HepG2 (cell line): Measurements from ENCODE around the gene MAGEA9. TPM values are rescaled to one million over a fixed set of nuclear protein-coding genes. Genes with fewer than 3 reads are reported as not detected.
"Not testable (repeated sequence)": the region's sequence is repeated elsewhere in the genome, so short reads cannot be mapped to it uniquely, and the experiment has no call there.

Experiments
- ATAC-seq: fragments of 200-7000 bp; cut with Tn5 transposase; 3 replicates; pipeline ENCODE4 v1.9.1; 2020; ENCODE audit warnings: mild to moderate bottlenecking, moderate library complexity
- BruUV-seq: library from RNA; stranded (reverse); fragments of 400-500 nt; replicated peaks from 2 replicates; lab custom pipeline; 2021; lab: Mats Ljungman, UMichigan
- CTCF ChIA-PET: fragments of 300-600 bp; formaldehyde crosslinking; extraction: SDS; loops from one replicate; lab custom pipeline; 2021; ENCODE audit warnings: low total read pairs, inconsistent platforms, low intra/inter-chr PET ratio; lab: Yijun Ruan, JAX
- POLR2A ChIA-PET: fragments of 350-600 bp; sonication (Branson Sonifier 250); formaldehyde crosslinking; loops from one replicate; lab custom pipeline; 2020; ENCODE audit warnings: antibody characterized with exemption, inconsistent platforms; lab: Yijun Ruan, JAX
- DNase-seq: peaks from one replicate; pipeline ENCODE4 v3.0.0-alpha.2; 2015; ENCODE audit warnings: low spot score
- FAIRE-seq: peaks from 3 replicates; lab custom pipeline; 2011; peaks lifted over from hg19 to GRCh38; lab: Jason Lieb, UNC
- H2AFZ ChIP-seq: one replicate; pipeline ENCODE4 v1.6.1; 2011; ENCODE audit warnings: low read length, inconsistent platforms
- H3K27ac ChIP-seq: fragments of 300-600 bp; 3 replicates; pipeline ENCODE4 v1.8.0; 2011; ENCODE audit warnings: mixed run types, mild to moderate bottlenecking, mixed read lengths, low read length, inconsistent platforms; ENCODE audit not compliant: insufficient read depth; ENCODE audit errors: extremely low read length
- H3K27me3 ChIP-seq, 2 experiments: fragments of 200-600 bp in 1 of 2; 2 replicates in 1 of 2; 3 replicates in 1 of 2; pipeline versions ENCODE4 v1.6.0 to v1.8.0; 2011; ENCODE audit warnings: low read length in 2 of 2, mild to moderate bottlenecking in 2 of 2, moderate library complexity in 2 of 2, inconsistent platforms in 1 of 2; ENCODE audit not compliant: insufficient read depth in 2 of 2, control insufficient read depth in 1 of 2
- H3K36me3 ChIP-seq, 2 experiments: fragments of 200-600 bp in 1 of 2; replicated peaks in 1 of 2; 2 replicates in 1 of 2; 3 replicates in 1 of 2; pipeline versions ENCODE4 v1.5.1 to v1.8.0; 2011; ENCODE audit warnings: low read length in 2 of 2, inconsistent platforms in 1 of 2; ENCODE audit not compliant: insufficient read depth in 2 of 2, control insufficient read depth in 1 of 2
- H3K4me1 ChIP-seq: 2 replicates; pipeline ENCODE4 v1.5.1; 2012; ENCODE audit warnings: low read length, inconsistent platforms; ENCODE audit not compliant: insufficient read depth
- H3K4me2 ChIP-seq: 2 replicates; pipeline ENCODE4 v1.6.0; 2011; ENCODE audit warnings: low read depth, low read length, inconsistent platforms
- H3K4me3 ChIP-seq, 3 experiments: fragments of 200-600 bp in 1 of 3; sonication (generic), shearing (Covaris generic) in 1 of 3; replicated peaks in 1 of 3; 2 replicates each; pipeline ENCODE4 v1.5.1; 2011 to 2016; ENCODE audit warnings: low read length in 3 of 3, inconsistent platforms in 2 of 3, low read depth in 2 of 3, mild to moderate bottlenecking in 2 of 3, control low read depth in 1 of 3, mixed read lengths in 1 of 3; ENCODE audit not compliant: insufficient read depth in 1 of 3
- H3K79me2 ChIP-seq: one replicate; pipeline ENCODE4 v1.6.1; 2011; ENCODE audit warnings: low read length, inconsistent platforms; ENCODE audit not compliant: insufficient read depth
- H3K9ac ChIP-seq: 2 replicates; pipeline ENCODE4 v1.6.0; 2011; ENCODE audit warnings: mild to moderate bottlenecking, low read depth, low read length, inconsistent platforms; ENCODE audit not compliant: insufficient read depth
- H3K9me3 ChIP-seq: 2 replicates; pipeline ENCODE4 v1.5.1; 2012; ENCODE audit warnings: mild to moderate bottlenecking, low read length
- H4K20me1 ChIP-seq: 2 replicates; pipeline ENCODE4 v1.6.0; 2011; ENCODE audit warnings: inconsistent platforms, mild to moderate bottlenecking, low read length, moderate library complexity; ENCODE audit not compliant: insufficient read depth
- MAFK ChIP-seq, 2 experiments: IDR thresholded peaks in 1 of 2; conservative IDR thresholded peaks in 1 of 2; 2 replicates each; pipeline ENCODE4 v1.6.1; 2011; ENCODE audit warnings: improper control_type of control experiment in 2 of 2, low read length in 2 of 2
- ZNF530 ChIP-seq: sonication (generic); formaldehyde crosslinking; IDR thresholded peaks from 2 replicates; pipeline ENCODE4 v1.5.0; 2020; ENCODE audit warnings: low read depth, mild to moderate bottlenecking, missing genetic modification reagents
- ZNF816 ChIP-seq: sonication (generic); formaldehyde crosslinking; IDR thresholded peaks from 2 replicates; pipeline ENCODE4 v1.8.0; 2022; ENCODE audit warnings: missing genetic modification reagents, mild to moderate bottlenecking, borderline replicate concordance
- WGBS: methylation state at CpG from one replicate; pipeline ENCODE4 v1.1.6; 2017; ENCODE audit warnings: low lambda C conversion rate; 5-methylcytosine and 5-hydroxymethylcytosine counted together
- in situ Hi-C: cut with HindIII; loops from 2 replicates; pipeline ENCODE4 v1.10.0; 2017; ENCODE audit warnings: low pct_unique_long_range_greater_than_20kb; ENCODE audit not compliant: extremely low pct_ligation_motif_present
- intact Hi-C: fragments of 100-400 bp; cut with micrococcal nuclease; formaldehyde crosslinking; loops from one replicate; pipeline ENCODE4 v1.10.0; 2022; ENCODE audit not compliant: unreplicated experiment
- polyA plus RNA-seq, 8 experiments: library from polyadenylated mRNA; depleted of rRNA in 3 of 8; stranded (reverse) in 7 of 8; unstranded in 1 of 8; fragments of >200 nt; fragmentation: Illumina TruSeq in 4 of 8; extraction: Trizol in 4 of 8; gene quantifications; 2 replicates each; pipeline versions ENCODE4 v1.2.1 to v1.2.3, GENCODE V29; 2011 to 2016; ENCODE audit warnings: low read depth in 4 of 8, missing spikeins in 1 of 8, mixed read lengths in 1 of 8; ENCODE audit not compliant: insufficient read depth in 1 of 8
- small RNA-seq, 3 experiments: library from RNA; depleted of rRNA; stranded (forward); fragments of <200 nt; gene quantifications; one replicate each; pipeline ENCODE3, GENCODE V24; 2012; ENCODE audit warnings: low read depth in 2 of 3, low replicate concordance in 1 of 3; ENCODE audit not compliant: insufficient read length in 3 of 3, insufficient read depth in 2 of 3
- total RNA-seq, 5 experiments: library from RNA; depleted of rRNA; stranded (reverse); fragments of >200 nt; fragmentation: Illumina TruSeq; extraction: Trizol; gene quantifications; 2 replicates each; pipeline ENCODE4 v1.2.3, GENCODE V29; 2016; ENCODE audit warnings: low read depth in 1 of 5
- TF ChIP-seq, protein P1 (sequence below): sonication (generic); formaldehyde crosslinking; IDR thresholded peaks from 2 replicates; pipeline ENCODE4 v1.5.0; 2020; ENCODE audit warnings: missing genetic modification reagents, mild to moderate bottlenecking, borderline replicate concordance

The MAGEA9 gene
- total and polyA plus RNA-seq, 2 of the 13 experiments (the other 11 are each of a cell fraction or from before 2014, with no cell fraction given): 0.07 TPM; not detected in 1

DNA sequence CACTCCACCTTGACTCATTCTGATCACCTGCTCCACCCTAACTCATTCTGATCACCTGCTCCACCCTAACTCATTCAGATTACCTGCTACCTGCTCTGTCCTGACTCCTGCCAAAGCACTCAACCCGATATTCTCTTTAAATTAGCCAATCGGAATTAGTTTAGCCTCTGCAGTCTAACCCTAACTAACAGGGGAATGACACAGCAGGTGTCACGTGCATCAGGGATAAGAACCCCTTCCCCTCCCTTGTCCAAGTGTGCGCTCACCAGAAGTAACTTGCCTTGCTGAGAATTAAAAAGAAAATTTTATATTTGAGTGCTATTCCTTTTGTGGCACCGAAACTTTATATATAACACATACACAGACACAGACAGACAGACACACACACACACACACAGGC lies 55.0 kb downstream of the MAGEA9 start:
- ATAC-seq, intact Hi-C loops, H3K4me2 ChIP-seq, H3K36me3 ChIP-seq, H3K79me2 ChIP-seq, H3K9ac ChIP-seq, DNase-seq, H3K4me3 ChIP-seq, H4K20me1 ChIP-seq, H3K27ac ChIP-seq, in situ Hi-C loops, H3K9me3 ChIP-seq, POLR2A ChIA-PET, FAIRE-seq, H2AFZ ChIP-seq, BruUV-seq, H3K4me1 ChIP-seq, H3K27me3 ChIP-seq, CTCF ChIA-PET: not testable (repeated sequence)
- WGBS: 18% methylated on average over 5 of the region's 5 CpGs

DNA sequence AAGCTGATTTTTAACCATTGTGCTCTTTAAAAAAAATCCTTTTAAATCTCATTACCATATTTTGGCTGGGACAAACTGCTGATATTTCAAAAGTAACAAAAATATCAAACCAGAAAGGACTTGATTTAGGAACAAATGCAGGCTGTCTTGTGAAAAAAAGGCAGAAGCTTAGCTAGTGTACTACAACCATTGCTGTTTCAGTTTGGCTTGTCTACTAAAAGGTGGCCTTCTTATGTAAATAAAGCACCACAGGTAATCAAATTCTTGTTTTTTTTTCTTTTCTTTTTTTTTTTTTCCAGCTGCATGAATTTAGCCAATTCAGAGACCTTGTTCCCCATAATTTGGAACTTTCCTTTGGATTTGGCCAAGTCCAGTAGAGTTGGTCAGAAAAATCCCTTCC lies 55.4 kb downstream of the MAGEA9 start:
- Histone ChIP-seq H3K79me2 (no peaks in the 10 kb centered on the region), H3K27me3 (no peaks in the 10 kb centered on the region), H3K9ac (no peak overlapping the region), H3K4me2 (no peak overlapping the region), H3K4me3 (no peak overlapping the region), H3K4me1 (no peaks in the 10 kb centered on the region), H3K27ac (no peak overlapping the region), H4K20me1 (no peaks in the 10 kb centered on the region), H2AFZ (no peak overlapping the region), H3K36me3 (no peaks in the 10 kb centered on the region), H3K9me3 (no peaks in the 10 kb centered on the region)
- CTCF ChIA-PET: no interaction called here
- POLR2A ChIA-PET: no interaction called here
- DNase-seq: no peak
- in situ Hi-C loops (no loop called here), intact Hi-C loops (no loop called here)
- no TSS peak for BruUV-seq
- no peak for ATAC-seq
- TF ChIP-seq, protein P1, sequence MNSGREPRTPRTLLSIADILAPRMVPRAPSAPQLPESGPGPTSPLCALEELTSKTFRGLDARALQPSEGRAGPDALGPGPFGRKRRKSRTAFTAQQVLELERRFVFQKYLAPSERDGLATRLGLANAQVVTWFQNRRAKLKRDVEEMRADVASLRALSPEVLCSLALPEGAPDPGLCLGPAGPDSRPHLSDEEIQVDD (CRISPR knock-in tag): no peak
- TF ChIP-seq MAFK (conservative IDR thresholded peaks at IDR 0.05 in 1 of 2, IDR thresholded peaks at IDR 0.05 in 1 of 2; ENCODE audit: low read length in 2 of 2) (no peak), ZNF816 (CRISPR knock-in tag) (no peak), ZNF530 (CRISPR knock-in tag) (no peak)
- no peak for FAIRE-seq

Small RNAs within 50 kb of the gene (small RNA-seq; reads per million reads assigned to genes)
- gene AC244098.1: 0 reads per million in 3 experiments
- 0 reads per million in 3 experiments for gene AC244098.2
- 0 reads per million in 3 experiments for gene AC244098.3

Other genes starting within 250 kb of the MAGEA9 start
- 8.9 and 9.6 TPM in 2 replicates for gene EOLA1, start 240.9 kb upstream of the MAGEA9 start, total RNA-seq (2016; rRNA removed; fragmentation: Illumina TruSeq; extraction: Trizol)
- gene EOLA1, start 240.9 kb upstream of the MAGEA9 start, polyA plus RNA-seq (2011; rRNA removed): 6.5 and 7.8 TPM in 2 replicates
- gene HSFX3, start 232.0 kb upstream of the MAGEA9 start, total RNA-seq (2016; rRNA removed; fragmentation: Illumina TruSeq; extraction: Trizol): not detected in 2 replicates
- gene HSFX3, start 232.0 kb upstream of the MAGEA9 start, polyA plus RNA-seq (2011; rRNA removed): not detected in 2 replicates
- 0.07 TPM in 1 of 2 replicates, not detected in the other for gene MAGEA9B, start 194.5 kb upstream of the MAGEA9 start, total RNA-seq (2016; rRNA removed; fragmentation: Illumina TruSeq; extraction: Trizol)
- gene MAGEA9B, start 194.5 kb upstream of the MAGEA9 start, polyA plus RNA-seq (2011; rRNA removed): 0.11 TPM in 1 of 2 replicates, not detected in the other
- 0.13 TPM in 1 of 2 replicates, not detected in the other for gene HSFX2, start 186.6 kb upstream of the MAGEA9 start, total RNA-seq (2016; rRNA removed; fragmentation: Illumina TruSeq; extraction: Trizol)
- gene HSFX2, start 186.6 kb upstream of the MAGEA9 start, polyA plus RNA-seq (2011; rRNA removed): 0.30 TPM in 1 of 2 replicates, not detected in the other
- gene TMEM185A, start 150.1 kb upstream of the MAGEA9 start, total RNA-seq (2016; rRNA removed; fragmentation: Illumina TruSeq; extraction: Trizol): 4.4 and 5.9 TPM in 2 replicates
- gene TMEM185A, start 150.1 kb upstream of the MAGEA9 start, polyA plus RNA-seq (2011; rRNA removed): 9.9 and 10.5 TPM in 2 replicates
- gene MAGEA11, start 69.9 kb upstream of the MAGEA9 start, total RNA-seq (2016; rRNA removed; fragmentation: Illumina TruSeq; extraction: Trizol): not detected in 2 replicates
- gene MAGEA11, start 69.9 kb upstream of the MAGEA9 start, polyA plus RNA-seq (2011; rRNA removed): not detected in 2 replicates
- gene HSFX1, start 7.9 kb upstream of the MAGEA9 start, total RNA-seq (2016; rRNA removed; fragmentation: Illumina TruSeq; extraction: Trizol): 0.09 TPM in 1 of 2 replicates, not detected in the other
- 0.08 and 0.12 TPM in 2 replicates for gene HSFX1, start 7.9 kb upstream of the MAGEA9 start, polyA plus RNA-seq (2011; rRNA removed)
- 0.11 TPM in 1 of 2 replicates, not detected in the other for gene MAGEA8, start 99.3 kb downstream of the MAGEA9 start, total RNA-seq (2016; rRNA removed; fragmentation: Illumina TruSeq; extraction: Trizol)
- gene MAGEA8, start 99.3 kb downstream of the MAGEA9 start, polyA plus RNA-seq (2011; rRNA removed): 0.07 TPM in 1 of 2 replicates, not detected in the other
- gene HSFX4, start 147.6 kb downstream of the MAGEA9 start, total RNA-seq (2016; rRNA removed; fragmentation: Illumina TruSeq; extraction: Trizol): not detected in 2 replicates
- not detected in 2 replicates for gene HSFX4, start 147.6 kb downstream of the MAGEA9 start, polyA plus RNA-seq (2011; rRNA removed)
- gene EOLA2, start 156.6 kb downstream of the MAGEA9 start, total RNA-seq (2016; rRNA removed; fragmentation: Illumina TruSeq; extraction: Trizol): 22.0 and 29.0 TPM in 2 replicates
- gene EOLA2, start 156.6 kb downstream of the MAGEA9 start, polyA plus RNA-seq (2011; rRNA removed): 20.4 and 23.8 TPM in 2 replicates